Measurements from ENCODE around the gene RNFT2.

The RNFT2 gene

GRCh38 chr12:116803013-116803736 lies 65.1 kb downstream of the RNFT2 start:
- no peak overlapping the region for H3K4me3 ChIP-seq (replicated peaks in 1 of 2; ENCODE audit: low read depth in 2 of 2, low read length in 2 of 2)
- TF ChIP-seq CTCF (IDR thresholded peaks at IDR 0.05; ENCODE audit: low read depth, low read length), result no peak
- no peak for DNase-seq (ENCODE audit: low read depth in 2 of 2)

- TF ChIP-seq CTCF (IDR thresholded peaks at IDR 0.05; ENCODE audit: low read depth, low read length), result no peak
- H3K4me3 ChIP-seq (replicated peaks in 1 of 2; ENCODE audit: low read depth in 2 of 2, low read length in 2 of 2), result no peak overlapping the region
- no peak for DNase-seq (ENCODE audit: low read depth in 2 of 2)
Measured at GRCh38 chr12:116804051-116804450, 65.9 kb downstream of the RNFT2 start.

- no peak overlapping the region for H3K4me3 ChIP-seq (replicated peaks in 1 of 2; ENCODE audit: low read depth in 2 of 2, low read length in 2 of 2)
- TF ChIP-seq CTCF (IDR thresholded peaks at IDR 0.05; ENCODE audit: low read depth, low read length), result no peak
- peak; percentile 6 to 7 for DNase-seq (ENCODE audit: low read depth in 2 of 2)
Measured at GRCh38 chr12:116806845-116807440, 68.8 kb downstream of the RNFT2 start.

DNA sequence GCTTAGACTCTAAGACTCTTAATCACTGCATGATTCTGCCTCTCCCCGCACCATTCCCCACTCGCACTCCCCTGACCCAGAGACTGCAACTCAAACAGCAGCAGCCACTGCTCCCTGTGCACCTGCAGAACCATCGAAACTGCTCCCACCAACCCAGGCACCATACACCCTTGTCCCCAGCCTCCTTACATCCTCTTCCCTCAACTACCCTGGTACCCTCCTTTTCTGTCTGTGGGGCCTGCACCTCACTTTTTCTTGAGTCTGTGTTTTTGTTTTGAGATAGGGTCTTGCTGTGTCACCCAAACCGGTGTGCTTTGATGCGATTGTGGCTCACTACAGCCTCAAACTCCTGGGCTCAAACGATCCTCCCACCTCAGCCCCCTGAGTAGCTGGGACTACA lies 69.4 kb downstream of the RNFT2 start:
- H3K4me3 ChIP-seq (replicated peaks in 1 of 2; ENCODE audit: low read depth in 2 of 2, low read length in 2 of 2), result no peak overlapping the region
- TF ChIP-seq CTCF (IDR thresholded peaks at IDR 0.05; ENCODE audit: low read depth, low read length), result no peak
- no peak for DNase-seq (ENCODE audit: low read depth in 2 of 2)

DNA sequence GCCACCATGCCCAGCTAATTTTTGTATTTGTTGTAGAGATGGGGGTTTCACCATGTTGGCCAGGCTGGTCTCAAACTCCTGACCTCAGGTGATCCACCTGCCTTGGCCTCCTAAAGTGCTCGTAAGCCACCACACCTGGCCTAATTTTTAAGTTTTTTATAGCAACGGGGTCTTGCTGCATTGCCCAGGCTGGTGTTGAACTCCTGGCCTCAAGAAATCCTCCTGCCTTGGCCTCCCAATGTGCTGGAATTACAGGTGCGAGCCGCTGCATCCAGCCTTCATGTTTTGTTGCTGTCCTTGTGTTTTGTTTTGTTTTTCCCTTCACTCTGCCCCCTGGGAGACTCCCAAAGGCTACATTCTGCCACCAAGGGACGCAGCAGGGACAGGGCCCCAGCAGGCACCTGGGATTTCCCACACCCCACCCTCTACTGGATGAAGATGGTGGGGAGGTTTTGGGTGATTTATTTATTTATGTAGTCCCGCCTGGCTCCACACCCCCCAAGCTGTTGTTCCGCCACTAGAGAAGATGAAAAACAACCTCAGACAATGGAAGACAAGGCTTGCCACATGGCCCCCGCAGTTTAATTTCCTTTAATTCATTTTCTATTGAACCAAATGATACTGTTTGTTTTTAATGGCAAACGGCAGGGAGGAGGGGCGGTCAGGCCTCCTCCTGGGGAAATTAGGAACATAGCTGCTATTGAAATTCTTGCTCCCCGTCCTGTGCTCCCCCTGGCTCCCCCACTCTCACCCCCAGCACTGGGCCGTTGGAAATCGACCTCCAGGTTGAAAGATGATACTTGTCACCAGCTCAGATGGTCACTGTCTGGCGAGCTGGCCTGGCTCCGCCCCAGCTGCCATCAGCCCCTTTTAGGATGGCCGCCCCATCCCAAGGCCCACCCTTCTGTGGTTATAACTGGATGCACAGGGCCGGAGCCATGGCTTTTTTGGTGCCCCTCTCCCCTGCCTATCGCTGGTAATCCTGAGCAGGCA lies 70.3 kb downstream of the RNFT2 start:
- no peak for DNase-seq (ENCODE audit: low read depth in 2 of 2)
- no peak for TF ChIP-seq CTCF (IDR thresholded peaks at IDR 0.05; ENCODE audit: low read depth, low read length)
- H3K4me3 ChIP-seq (replicated peaks in 1 of 2; ENCODE audit: low read depth in 2 of 2, low read length in 2 of 2), result no peak overlapping the region

GRCh38 chr12:116812238-116812637 lies 74.1 kb downstream of the RNFT2 start:
- TF ChIP-seq CTCF (IDR thresholded peaks at IDR 0.05; ENCODE audit: low read depth, low read length), result no peak
- no peak for DNase-seq (ENCODE audit: low read depth in 2 of 2)
- no peak overlapping the region for H3K4me3 ChIP-seq (replicated peaks in 1 of 2; ENCODE audit: low read depth in 2 of 2, low read length in 2 of 2)
